NCI-H1092 treated with DMSO at 0.1 percent for 48 hours (cell line): ENCODE measurements around the gene FILIP1L.

Source experiments
- DNase-seq: peaks from one replicate; lab custom pipeline; 2025; lab: John Stamatoyannopoulos, UW

Gene FILIP1L

GRCh38 chr3:99951701-99952100 lies 162.6 kb downstream of the FILIP1L start:
- DNase-seq = no peak

GRCh38 chr3:99950921-99951320 lies 163.4 kb downstream of the FILIP1L start:
- DNase-seq = no peak

- no peak for DNase-seq
Observed at GRCh38 chr3:99949956-99950670, 164.2 kb downstream of the FILIP1L start.

- no peak for DNase-seq
Observed at GRCh38 chr3:99948467-99949089, 165.7 kb downstream of the FILIP1L start.

- no peak for DNase-seq
Observed at GRCh38 chr3:99947356-99947755, 166.9 kb downstream of the FILIP1L start.

- peak; percentile 70 for DNase-seq
Observed at GRCh38 chr3:99945328-99945995, 168.8 kb downstream of the FILIP1L start.

GRCh38 chr3:99943931-99944761 lies 170.2 kb downstream of the FILIP1L start:
- DNase-seq = peak; percentile 5

- no peak for DNase-seq
Observed at GRCh38 chr3:99941211-99941610, 173.1 kb downstream of the FILIP1L start.

GRCh38 chr3:99940350-99940749 lies 174.0 kb downstream of the FILIP1L start:
- DNase-seq = no peak

- no peak for DNase-seq
Observed at GRCh38 chr3:99939876-99940275, 174.4 kb downstream of the FILIP1L start.

GRCh38 chr3:99938270-99938911 lies 175.9 kb downstream of the FILIP1L start:
- DNase-seq = no peak

- DNase-seq = no peak
Observed at GRCh38 chr3:99934975-99935797, 179.1 kb downstream of the FILIP1L start.

GRCh38 chr3:99933971-99934750 lies 180.1 kb downstream of the FILIP1L start:
- no peak for DNase-seq

- no peak for DNase-seq
Observed at GRCh38 chr3:99931059-99931458, 183.2 kb downstream of the FILIP1L start.

GRCh38 chr3:99929745-99930139 lies 184.6 kb downstream of the FILIP1L start:
- DNase-seq = peak; percentile 46

- DNase-seq = no peak
Observed at GRCh38 chr3:99928771-99929744, 185.2 kb downstream of the FILIP1L start.

- DNase-seq = no peak
Observed at GRCh38 chr3:99927671-99928457, 186.4 kb downstream of the FILIP1L start.

- DNase-seq = peak; percentile 67
Observed at GRCh38 chr3:99925584-99926230, 188.6 kb downstream of the FILIP1L start.
